Panc1 (cell line): ENCODE data around the gene NEURL2.

Experiments used
- POLR2AphosphoS5 ChIP-seq: IDR thresholded peaks from 2 replicates; pipeline ENCODE4 v1.6.1; 2012; ENCODE audit warnings: mild to moderate bottlenecking, low read depth, low read length, moderate library complexity
- SIN3A ChIP-seq: IDR thresholded peaks from 2 replicates; pipeline ENCODE4 v1.6.1; 2012; ENCODE audit warnings: low read depth, mild to moderate bottlenecking, low read length, moderate library complexity, borderline replicate concordance; ENCODE audit not compliant: insufficient read depth
- TCF7L2 ChIP-seq: IDR thresholded peaks from 2 replicates; pipeline ENCODE4 v1.6.1; 2011; ENCODE audit warnings: mild to moderate bottlenecking, low read depth, low read length, inconsistent platforms
- TF ChIP-seq, protein P1 (sequence below): fragments of 450-650 bp; IDR thresholded peaks from 2 replicates; pipeline ENCODE4 v1.5.1; 2017; ENCODE audit warnings: mild to moderate bottlenecking
- TF ChIP-seq, protein P2 (sequence below), 2 experiments: IDR thresholded peaks; 2 replicates each; pipeline ENCODE4 v1.6.1; 2011 to 2012; ENCODE audit warnings: low read depth in 2 of 2, control low read depth in 1 of 2, low read length in 1 of 2, mild to moderate bottlenecking in 1 of 2, moderate library complexity in 1 of 2; ENCODE audit not compliant: insufficient read depth in 1 of 2

DNA sequence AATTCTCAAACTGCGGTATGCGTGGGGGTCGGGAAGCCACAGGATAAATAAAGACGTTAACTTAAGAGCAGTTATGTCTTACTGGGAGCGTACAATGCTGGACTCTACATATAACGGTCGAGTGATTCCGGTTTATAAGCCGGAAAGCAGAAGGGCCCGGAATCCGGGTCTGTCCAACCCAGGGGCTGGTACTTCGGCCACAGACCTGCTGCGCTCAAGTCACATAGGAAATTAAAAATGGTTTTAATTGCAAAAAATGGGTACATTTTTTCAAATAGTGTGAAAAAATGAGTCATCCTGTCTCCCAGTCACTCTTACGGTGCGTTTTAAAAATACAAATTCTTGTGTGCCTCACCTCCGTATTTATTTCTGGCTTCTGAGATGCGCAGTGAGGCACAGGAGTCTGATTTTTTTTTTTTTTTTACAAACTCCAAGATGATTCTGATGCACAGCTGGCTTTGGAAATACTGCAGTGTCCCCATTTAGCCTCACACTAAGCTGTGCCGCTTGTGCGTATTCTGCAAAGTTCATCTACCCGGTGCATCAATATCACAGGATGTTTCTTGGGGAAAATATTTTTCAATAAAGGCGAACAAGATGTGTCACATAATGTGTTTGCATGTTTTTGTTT is 44.5 kb upstream of the NEURL2 start:
- TF ChIP-seq, protein P1, sequence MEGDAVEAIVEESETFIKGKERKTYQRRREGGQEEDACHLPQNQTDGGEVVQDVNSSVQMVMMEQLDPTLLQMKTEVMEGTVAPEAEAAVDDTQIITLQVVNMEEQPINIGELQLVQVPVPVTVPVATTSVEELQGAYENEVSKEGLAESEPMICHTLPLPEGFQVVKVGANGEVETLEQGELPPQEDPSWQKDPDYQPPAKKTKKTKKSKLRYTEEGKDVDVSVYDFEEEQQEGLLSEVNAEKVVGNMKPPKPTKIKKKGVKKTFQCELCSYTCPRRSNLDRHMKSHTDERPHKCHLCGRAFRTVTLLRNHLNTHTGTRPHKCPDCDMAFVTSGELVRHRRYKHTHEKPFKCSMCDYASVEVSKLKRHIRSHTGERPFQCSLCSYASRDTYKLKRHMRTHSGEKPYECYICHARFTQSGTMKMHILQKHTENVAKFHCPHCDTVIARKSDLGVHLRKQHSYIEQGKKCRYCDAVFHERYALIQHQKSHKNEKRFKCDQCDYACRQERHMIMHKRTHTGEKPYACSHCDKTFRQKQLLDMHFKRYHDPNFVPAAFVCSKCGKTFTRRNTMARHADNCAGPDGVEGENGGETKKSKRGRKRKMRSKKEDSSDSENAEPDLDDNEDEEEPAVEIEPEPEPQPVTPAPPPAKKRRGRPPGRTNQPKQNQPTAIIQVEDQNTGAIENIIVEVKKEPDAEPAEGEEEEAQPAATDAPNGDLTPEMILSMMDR, result no peak
- TF ChIP-seq POLR2AphosphoS5, result no peak
- TF ChIP-seq, protein P2, sequence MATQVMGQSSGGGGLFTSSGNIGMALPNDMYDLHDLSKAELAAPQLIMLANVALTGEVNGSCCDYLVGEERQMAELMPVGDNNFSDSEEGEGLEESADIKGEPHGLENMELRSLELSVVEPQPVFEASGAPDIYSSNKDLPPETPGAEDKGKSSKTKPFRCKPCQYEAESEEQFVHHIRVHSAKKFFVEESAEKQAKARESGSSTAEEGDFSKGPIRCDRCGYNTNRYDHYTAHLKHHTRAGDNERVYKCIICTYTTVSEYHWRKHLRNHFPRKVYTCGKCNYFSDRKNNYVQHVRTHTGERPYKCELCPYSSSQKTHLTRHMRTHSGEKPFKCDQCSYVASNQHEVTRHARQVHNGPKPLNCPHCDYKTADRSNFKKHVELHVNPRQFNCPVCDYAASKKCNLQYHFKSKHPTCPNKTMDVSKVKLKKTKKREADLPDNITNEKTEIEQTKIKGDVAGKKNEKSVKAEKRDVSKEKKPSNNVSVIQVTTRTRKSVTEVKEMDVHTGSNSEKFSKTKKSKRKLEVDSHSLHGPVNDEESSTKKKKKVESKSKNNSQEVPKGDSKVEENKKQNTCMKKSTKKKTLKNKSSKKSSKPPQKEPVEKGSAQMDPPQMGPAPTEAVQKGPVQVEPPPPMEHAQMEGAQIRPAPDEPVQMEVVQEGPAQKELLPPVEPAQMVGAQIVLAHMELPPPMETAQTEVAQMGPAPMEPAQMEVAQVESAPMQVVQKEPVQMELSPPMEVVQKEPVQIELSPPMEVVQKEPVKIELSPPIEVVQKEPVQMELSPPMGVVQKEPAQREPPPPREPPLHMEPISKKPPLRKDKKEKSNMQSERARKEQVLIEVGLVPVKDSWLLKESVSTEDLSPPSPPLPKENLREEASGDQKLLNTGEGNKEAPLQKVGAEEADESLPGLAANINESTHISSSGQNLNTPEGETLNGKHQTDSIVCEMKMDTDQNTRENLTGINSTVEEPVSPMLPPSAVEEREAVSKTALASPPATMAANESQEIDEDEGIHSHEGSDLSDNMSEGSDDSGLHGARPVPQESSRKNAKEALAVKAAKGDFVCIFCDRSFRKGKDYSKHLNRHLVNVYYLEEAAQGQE (IDR thresholded peaks at IDR 0.05; ENCODE audit: insufficient read depth in 1 of 2, low read depth in 2 of 2, low read length in 1 of 2), result no peak
- no peak for TF ChIP-seq SIN3A
- no peak; the same call in 1 of the 2 replicates for TF ChIP-seq TCF7L2
